Measurements from ENCODE around the gene YIF1A. TPM values are rescaled to one million over a fixed set of nuclear protein-coding genes. Genes with fewer than 3 reads are reported as not detected.

The YIF1A gene
- total RNA-seq, 1 donor from 2014 or later, result 146 TPM

DNA sequence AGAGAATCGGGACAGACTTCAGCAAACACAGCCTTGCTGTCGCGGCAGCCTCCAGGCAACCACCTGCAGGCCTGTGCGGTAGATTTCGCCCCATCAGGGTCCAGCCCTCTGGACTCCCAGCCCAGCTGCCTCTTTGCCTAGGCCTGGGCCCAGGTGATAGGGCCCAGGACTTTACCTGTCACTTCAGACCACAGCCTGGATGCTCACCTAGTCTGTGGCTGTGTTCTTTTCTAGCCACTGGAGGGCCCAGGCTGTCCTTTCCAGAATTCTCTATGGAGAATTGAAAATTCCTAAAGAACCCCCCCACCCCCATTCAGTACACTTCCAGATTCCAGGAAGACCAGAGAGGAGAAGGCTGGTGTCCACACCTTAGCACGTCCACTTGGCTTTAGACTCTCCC is 51.1 kb downstream of the YIF1A start:
- no peak for DNase-seq (ENCODE audit: extremely low spot score, unreplicated experiment)
- H3K27ac Mint-ChIP-seq (ENCODE audit: unreplicated experiment), result no peak overlapping the region
- no peaks in the 10 kb centered on the region for H3K9me3 Mint-ChIP-seq (ENCODE audit: unreplicated experiment)
- no peaks in the 10 kb centered on the region for H3K4me1 Mint-ChIP-seq (ENCODE audit: unreplicated experiment)
- no peaks in the 10 kb centered on the region for H3K27me3 Mint-ChIP-seq (ENCODE audit: unreplicated experiment)
- TF ChIP-seq, protein P1, sequence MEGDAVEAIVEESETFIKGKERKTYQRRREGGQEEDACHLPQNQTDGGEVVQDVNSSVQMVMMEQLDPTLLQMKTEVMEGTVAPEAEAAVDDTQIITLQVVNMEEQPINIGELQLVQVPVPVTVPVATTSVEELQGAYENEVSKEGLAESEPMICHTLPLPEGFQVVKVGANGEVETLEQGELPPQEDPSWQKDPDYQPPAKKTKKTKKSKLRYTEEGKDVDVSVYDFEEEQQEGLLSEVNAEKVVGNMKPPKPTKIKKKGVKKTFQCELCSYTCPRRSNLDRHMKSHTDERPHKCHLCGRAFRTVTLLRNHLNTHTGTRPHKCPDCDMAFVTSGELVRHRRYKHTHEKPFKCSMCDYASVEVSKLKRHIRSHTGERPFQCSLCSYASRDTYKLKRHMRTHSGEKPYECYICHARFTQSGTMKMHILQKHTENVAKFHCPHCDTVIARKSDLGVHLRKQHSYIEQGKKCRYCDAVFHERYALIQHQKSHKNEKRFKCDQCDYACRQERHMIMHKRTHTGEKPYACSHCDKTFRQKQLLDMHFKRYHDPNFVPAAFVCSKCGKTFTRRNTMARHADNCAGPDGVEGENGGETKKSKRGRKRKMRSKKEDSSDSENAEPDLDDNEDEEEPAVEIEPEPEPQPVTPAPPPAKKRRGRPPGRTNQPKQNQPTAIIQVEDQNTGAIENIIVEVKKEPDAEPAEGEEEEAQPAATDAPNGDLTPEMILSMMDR (IDR thresholded peaks at IDR 0.05), result no peak
- H3K36me3 Mint-ChIP-seq (ENCODE audit: unreplicated experiment), result peaks cover 43% of the 10 kb centered on the region
- no peak overlapping the region for H3K4me3 Mint-ChIP-seq (ENCODE audit: unreplicated experiment)

DNA sequence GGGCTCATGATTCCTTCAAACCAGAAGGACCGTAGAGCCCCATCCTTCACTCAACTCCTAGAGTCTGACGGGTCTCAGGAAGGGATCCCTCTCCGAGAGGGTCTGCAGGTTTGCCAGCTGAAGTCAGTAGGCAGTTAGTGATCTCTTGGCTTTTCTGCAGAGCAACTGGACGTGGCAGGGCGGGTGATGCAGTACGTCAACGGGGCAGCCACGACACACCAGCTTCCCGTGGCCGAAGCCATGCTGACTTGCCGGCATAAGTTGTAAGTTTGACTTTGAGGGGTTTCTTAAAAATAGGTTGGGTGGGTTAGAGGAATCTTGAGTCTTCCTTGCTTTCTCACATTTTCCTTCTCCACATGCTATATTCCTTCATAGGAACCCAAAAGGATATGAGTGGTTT is 53.8 kb downstream of the YIF1A start:
- DNase-seq (ENCODE audit: extremely low spot score, unreplicated experiment), result no peak
- Mint-ChIP-seq H3K36me3 (ENCODE audit: unreplicated experiment) (peaks cover 53% of the 10 kb centered on the region), H3K9me3 (ENCODE audit: unreplicated experiment) (no peaks in the 10 kb centered on the region), H3K27me3 (ENCODE audit: unreplicated experiment) (no peaks in the 10 kb centered on the region), H3K27ac (ENCODE audit: unreplicated experiment) (no peak overlapping the region), H3K4me3 (ENCODE audit: unreplicated experiment) (no peak overlapping the region), H3K4me1 (ENCODE audit: unreplicated experiment) (no peaks in the 10 kb centered on the region)
- TF ChIP-seq, protein P1 (IDR thresholded peaks at IDR 0.05), result no peak

Other genes with a start within 250 kb of the YIF1A start
- 0.71 and 0.94 TPM in 2 replicates for gene GAL3ST3, start 240.0 kb downstream of the YIF1A start, total RNA-seq
- 193 and 198 TPM in 2 replicates for gene SF3B2, start 236.8 kb downstream of the YIF1A start, total RNA-seq
- 83.8 and 84.9 TPM in 2 replicates for gene PACS1, start 218.9 kb downstream of the YIF1A start, total RNA-seq
- 35.5 and 43.8 TPM in 2 replicates for gene KLC2, start 31.4 kb downstream of the YIF1A start, total RNA-seq
- gene RAB1B, start 20.5 kb downstream of the YIF1A start, total RNA-seq, result 149 and 150 TPM in 2 replicates
- gene CNIH2, start 11.0 kb downstream of the YIF1A start, total RNA-seq, result 3.8 and 5.0 TPM in 2 replicates
- gene TMEM151A, start 2.8 kb upstream of the YIF1A start, total RNA-seq, result 0.46 and 0.55 TPM in 2 replicates
- 68.7 and 70.9 TPM in 2 replicates for gene CD248, start 27.9 kb upstream of the YIF1A start, total RNA-seq
- gene RIN1, start 47.3 kb upstream of the YIF1A start, total RNA-seq, result 21.0 and 23.6 TPM in 2 replicates
- gene BRMS1, start 56.0 kb upstream of the YIF1A start, total RNA-seq, result 32.3 and 33.4 TPM in 2 replicates
- 31.0 and 32.7 TPM in 2 replicates for gene B4GAT1, start 58.5 kb upstream of the YIF1A start, total RNA-seq
- 2.0 and 3.6 TPM in 2 replicates for gene SLC29A2, start 82.6 kb upstream of the YIF1A start, total RNA-seq
- 0.11 and 0.18 TPM in 2 replicates for gene NPAS4, start 131.9 kb upstream of the YIF1A start, total RNA-seq
- 42.1 and 45.4 TPM in 2 replicates for gene MRPL11, start 149.7 kb upstream of the YIF1A start, total RNA-seq
- gene PELI3, start 177.8 kb upstream of the YIF1A start, total RNA-seq, result 11.9 and 13.6 TPM in 2 replicates
- gene DPP3, start 191.3 kb upstream of the YIF1A start, total RNA-seq, result 32.9 and 41.0 TPM in 2 replicates
- 44.1 and 51.1 TPM in 2 replicates for gene BBS1, start 221.5 kb upstream of the YIF1A start, total RNA-seq